Ureter (tissue), 1 donor: ENCODE data around the gene KNCN. TPM values are rescaled to one million over a fixed set of nuclear protein-coding genes. Genes with fewer than 3 reads are reported as not detected.

Experiments used
- DNase-seq: peaks from one replicate; pipeline ENCODE4 v3.0.0-alpha.2; 2020; ENCODE audit warnings: low spot score
- total RNA-seq: library from RNA; stranded (reverse); gene quantifications from one replicate; pipeline ENCODE4 v1.2.4, GENCODE V29; 2023
- donor health status: DM: yes; HTN: yes; CAD: no.

KNCN gene
- total RNA-seq, 1 donor from 2014 or later, result not detected

DNA sequence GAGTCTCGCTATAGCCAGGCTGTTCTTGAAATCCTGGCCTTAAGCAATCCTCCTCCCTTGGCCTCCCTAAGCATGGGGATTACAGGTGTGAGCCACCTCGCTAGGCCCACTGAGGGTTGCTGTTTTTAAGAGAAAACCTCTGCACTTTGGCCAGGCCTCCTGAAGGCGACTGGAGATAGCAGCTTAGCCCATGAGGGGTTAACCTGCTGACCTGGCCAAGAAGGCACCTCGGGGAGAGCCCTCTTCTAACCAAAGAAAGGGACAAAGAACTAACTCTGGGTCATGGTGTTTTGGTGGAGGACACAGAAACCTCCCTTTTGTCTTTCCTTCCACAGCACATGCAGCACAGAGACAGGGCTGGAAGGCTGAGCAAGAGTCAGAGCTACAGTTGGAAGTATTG lies 17.7 kb upstream of the KNCN start:
- no peak for DNase-seq

DNA sequence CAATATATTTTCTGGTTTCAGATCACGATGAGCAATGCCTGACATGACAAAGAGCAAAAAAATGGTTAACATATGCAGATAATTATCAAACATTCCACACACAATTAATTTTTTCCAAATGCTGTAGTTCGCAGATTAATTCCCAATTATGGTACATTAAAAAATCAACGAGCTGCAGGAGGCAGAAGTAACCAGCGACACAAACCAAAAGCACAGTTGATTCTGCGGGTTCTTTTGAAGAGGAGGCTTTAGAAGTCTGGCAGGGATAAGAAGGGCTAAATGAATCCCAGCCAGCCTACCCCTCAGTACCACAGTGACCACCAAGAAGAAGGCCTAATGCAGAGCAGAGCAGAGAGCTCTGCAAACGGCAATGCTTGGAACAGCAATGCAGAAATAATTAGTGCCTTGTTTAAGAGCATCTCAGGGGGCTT lies 17.0 kb upstream of the KNCN start:
- DNase-seq, result no peak

DNA sequence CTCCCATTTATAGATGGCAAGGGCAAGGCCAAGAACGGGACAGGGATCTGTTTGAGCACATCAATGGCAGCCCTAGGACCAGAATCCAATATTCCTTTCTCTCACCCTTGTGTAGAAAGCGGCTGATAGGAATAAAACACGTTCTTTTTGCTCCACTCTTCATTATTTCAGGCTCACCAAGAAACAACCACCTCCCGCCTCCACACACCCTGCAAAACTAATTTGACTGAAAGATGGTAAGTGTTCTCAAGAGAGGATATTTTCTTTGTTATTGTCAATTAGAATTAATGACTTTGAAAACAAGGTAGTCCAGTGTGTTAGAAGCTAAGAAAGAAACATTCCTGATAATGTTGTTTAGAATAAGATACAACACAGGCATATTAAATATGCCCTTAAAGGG lies 11.9 kb upstream of the KNCN start:
- DNase-seq, result no peak

DNA sequence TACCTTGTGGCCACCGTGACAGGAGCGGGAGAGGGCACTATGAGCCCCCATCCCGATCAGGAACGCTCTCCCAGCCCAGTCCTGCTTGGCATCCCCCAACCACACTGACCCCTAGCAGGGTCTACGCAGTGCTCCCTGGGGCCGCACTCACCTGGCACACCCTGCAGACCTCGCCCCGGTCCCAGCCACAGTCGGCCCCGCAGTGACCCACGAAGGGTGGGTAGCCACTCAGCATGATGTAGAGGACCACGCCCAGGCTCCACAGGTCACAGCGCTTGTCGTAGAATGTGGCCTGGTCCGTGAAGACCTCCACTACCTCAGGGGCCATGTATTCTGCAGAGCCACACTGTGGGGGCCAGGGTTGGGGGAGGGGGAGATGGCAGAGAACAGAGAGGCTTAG lies 11.1 kb upstream of the KNCN start:
- DNase-seq, result no peak

DNA sequence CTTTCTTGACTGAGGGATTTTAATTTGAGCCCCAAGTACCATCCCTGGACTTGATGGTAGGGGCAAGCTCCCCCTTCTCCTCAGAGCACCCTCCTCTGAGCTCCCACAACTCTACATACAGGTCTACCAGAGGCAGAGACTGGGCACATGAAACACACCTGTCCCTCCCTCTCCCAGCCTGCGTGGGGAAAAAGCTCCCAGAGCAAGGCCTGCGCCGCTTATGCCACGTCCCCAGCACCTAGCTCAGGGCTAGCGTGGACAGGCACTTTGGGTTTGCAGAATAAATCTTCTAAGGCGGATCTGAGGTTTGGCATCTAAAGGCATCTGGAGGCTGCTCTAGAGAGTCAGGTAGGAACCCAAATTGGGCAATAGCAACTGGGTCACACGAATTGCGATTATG lies 7.5 kb upstream of the KNCN start:
- no peak for DNase-seq

DNA sequence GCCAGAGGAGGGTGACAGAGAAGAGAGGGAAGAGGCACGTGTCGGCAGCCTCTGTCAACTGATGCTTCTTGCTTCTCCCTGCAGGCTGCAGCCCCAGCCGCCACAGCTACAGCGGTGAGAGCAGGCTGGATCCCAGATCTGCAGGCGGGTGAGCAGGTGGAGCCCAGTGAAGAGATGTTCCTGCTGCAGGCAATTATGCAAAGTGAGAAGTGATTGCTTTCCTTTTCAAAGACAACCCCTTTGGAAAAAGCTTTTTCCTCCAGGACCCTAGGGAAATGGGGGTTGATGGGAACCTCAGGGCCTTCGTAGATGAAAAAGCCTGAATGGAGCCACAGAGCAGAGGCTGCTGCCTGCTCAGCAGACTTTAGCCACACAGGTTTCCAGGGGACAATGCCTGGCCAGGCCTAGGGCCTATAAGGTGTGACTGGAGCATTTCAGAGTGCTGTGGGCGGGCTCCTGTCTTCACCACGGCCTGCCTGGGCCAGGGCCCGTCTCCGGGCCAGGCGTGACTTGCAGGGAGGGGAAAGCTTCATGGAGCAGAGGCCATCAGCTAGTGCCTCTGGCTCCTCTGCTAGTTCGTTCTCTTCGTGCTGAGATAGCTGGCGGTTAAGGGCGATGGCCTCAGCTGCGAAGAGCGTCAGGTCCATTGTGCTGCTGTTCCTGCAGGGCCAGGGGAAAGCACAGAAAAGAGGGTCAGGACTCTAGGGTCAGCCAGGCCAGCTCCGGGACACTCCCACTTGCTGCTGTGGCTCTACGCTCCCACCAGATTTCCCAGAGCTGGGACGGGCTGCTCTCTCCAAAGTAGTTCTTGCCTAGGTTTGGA lies 6.9 kb upstream of the KNCN start:
- no peak for DNase-seq

DNA sequence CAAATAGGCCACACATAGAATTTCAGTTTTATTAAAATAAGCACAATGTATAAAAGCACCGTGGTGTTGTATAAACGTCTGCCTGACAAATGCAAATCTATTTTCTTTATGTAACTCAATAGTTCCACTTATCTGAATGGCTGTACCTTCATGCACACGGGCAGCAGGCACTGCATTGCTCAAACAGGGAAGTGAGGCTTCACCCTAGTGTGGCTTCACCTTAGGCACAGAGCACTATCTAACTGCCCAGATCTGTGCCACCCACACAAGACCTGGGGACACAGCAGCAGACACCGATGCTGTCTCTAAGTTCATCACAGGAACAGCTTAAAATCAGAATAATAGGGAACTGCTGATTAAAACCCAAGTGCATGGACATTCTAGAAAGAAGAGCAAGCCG lies 6.0 kb upstream of the KNCN start:
- DNase-seq, result no peak

DNA sequence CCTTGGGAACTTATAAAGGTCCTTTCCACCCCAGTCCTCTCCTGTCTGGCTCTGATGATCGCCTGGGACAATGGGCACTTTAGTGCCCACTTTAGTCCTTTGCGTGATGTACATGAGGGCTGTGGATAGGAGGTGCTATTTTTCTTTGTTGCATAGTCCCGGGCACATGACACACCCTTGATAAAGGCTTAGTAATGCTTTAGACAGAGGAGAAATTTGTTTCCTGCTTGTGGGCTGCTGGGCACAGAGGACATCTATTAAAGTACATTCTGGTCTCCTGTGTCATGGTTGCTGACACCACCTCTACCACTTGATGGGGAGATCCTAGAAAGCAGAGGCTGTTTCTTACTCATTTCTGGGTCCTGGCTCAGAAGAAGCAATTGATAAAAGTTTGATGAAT lies 5.4 kb upstream of the KNCN start:
- no peak for DNase-seq

DNA sequence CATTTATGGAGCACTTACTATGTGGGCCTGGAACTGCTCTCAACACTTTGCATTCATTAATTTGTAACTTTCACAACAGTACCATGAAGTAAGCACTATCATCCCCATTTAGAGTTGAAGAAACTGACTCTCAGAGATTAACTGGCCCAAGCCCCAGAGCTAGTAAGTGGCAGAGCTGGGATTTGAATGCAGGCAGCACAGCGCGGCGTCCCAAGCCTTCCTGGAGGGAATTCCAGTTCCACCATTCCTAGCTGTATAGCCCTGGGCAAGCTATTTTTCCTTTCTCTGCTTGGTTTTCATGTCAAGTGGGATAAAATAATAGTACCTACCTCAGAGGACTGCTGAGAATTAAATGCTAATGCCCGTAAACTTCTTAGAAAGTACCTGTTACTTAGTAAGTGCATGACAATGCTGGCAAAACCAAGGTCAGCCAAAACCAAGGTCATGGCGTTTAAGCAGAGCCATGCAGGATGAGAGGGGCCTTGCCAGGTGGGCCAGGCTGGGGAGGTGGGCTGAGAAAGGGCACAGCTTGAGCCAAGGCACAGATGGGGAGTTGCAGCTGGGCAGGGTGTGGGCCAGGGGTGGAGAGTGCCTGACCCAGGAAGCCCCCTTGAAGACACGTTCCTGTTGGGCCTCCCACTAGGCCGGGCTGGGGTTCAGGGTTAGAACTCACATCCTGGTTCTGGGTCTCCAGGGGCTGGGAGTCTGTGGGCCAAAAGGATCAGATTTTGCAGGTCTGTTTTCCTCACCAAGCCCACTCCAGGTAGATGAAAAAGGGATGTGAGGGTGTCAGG lies 4.6 kb upstream of the KNCN start:
- no peak for DNase-seq

DNA sequence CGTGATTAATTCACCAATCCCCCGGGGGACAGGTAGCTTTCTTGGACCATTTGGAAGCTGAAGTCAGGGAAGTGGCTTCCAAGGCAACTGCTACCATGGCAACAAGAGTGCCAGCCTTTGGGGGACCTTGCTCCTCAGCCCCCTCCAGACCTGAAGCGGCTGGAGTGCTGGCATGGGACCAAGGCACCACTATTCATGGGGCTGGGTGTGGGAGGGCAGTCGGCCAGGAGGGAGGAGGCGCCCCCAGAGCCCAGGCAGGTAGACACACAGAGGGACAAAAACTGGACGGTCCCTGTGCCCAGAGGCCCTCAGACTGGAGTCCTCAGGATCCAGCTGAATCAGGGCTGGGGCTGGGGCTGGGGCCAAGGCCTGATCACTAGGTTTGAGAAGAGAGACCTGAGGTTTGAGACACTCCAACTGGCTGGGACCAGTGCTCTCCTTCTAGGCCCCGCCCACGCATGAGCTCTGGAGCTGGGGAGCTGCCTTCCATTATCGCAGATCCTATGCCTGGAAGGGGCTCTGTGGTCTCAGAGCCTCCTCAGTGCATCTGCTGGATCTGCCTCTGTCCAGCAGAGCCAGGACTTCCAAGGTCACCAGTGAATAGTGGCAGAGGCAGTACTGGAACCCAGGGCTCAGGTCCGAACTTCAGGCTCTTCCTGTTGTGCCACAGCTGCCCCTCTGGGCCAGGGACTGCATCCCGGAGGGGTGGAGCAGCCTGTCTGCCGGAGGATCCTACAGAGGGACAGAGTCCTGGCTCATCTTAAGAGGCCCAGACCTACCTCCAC lies 3.3 kb upstream of the KNCN start:
- no peak for DNase-seq

DNA sequence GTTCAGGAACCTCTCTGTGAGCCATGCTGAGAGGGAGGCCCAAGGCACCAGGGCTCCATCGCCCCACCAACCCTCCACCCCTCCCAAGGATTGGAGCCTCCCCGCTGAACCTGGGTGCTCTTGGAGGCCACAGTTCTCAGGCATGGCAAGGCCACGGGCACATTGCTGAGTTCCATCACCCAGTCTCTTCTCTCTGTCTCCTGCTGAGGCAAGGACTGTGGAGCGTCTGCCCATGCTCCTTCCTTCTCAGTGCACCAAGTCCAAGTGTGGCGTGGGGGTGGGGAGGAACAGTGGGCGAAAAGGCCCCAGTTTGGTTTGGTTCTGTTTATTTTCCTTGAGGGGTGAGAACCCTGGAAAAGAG lies 2.8 kb upstream of the KNCN start:
- no peak for DNase-seq

DNA sequence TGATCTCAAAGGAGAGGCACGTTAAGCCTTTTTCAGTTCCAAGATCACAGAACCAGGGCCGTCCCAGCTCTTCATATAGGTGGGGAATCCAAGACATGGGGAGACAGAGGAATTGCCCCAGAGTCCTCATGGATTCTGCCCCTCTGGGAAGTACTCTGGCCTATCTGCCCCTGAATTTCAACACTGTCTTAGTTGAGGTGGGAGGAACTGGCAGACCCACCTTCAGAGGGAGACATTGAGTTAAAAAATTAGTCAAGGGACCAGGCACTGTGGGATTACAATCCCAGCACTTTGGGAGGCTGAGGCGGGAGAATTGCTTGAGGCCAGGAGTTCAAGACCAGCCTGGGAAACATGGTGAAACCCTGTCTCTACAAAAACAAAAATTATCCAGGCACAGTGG lies 2.1 kb upstream of the KNCN start:
- no peak for DNase-seq

DNA sequence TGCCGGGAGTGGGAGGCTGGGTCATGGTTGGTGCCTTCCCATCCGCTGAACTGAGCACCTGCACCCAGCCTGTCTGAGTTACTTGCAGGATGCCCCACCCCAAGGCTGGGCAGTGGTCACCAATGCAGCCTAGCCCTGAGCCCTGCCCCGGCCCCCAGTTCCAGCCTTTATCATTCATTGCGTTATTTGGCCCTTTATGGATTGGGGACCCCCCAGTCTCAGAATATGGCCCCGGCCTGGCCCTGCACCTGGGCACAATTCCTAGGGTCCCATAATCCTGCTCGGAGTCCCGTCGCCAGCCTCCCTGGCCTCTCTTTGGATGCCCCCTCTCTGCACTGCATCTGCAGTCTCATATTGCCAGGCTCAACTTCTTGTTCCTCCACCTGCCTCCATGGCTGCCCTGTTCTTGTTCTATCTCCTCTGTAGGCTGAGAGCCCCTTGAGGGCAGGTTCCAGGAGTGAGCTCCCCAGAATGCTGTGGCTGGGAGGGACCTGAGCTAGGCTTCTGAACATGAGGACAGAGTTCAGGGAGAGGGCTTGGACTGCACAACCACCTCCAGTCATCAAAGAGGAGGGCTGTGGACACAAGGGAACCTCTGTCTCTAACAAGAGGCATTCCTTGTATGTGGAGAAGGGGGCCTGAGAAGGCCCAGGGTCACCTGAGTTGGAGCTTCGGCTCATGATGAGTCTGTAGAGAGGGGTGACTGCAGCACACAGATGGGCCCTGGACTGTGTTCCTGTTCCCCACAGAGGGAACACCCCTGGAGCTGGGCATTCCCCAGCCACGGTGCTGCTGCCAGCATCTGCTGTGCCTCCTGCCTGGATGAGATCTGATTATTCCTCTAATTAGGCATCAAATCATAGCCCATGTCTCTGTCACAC lies 1.1 kb upstream of the KNCN start:
- DNase-seq, result no peak

DNA sequence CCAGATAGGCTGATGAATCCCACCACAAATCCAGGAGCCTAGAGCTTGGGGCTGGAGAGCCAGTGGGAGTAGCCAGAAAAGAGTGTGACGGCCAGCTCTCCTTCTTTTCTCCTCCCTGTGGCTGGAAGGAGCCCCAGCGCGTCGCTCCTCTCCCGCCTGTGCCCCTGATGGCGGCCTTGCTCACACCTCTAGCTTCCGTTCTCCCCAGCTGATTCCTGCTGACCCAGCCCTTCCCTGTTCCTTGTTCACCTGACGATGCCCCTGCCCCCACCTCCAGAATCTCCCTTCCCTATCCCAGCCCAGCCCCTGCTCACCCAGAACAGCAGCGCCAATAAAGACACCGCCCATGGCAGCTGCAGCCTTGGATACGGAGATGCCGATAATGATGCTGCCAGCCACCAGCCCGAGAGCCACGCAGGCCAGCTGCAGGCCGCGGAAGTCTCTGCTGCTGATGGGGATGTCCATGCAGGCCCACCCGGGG lies 656 bp downstream of the KNCN start:
- DNase-seq, result no peak

DNA sequence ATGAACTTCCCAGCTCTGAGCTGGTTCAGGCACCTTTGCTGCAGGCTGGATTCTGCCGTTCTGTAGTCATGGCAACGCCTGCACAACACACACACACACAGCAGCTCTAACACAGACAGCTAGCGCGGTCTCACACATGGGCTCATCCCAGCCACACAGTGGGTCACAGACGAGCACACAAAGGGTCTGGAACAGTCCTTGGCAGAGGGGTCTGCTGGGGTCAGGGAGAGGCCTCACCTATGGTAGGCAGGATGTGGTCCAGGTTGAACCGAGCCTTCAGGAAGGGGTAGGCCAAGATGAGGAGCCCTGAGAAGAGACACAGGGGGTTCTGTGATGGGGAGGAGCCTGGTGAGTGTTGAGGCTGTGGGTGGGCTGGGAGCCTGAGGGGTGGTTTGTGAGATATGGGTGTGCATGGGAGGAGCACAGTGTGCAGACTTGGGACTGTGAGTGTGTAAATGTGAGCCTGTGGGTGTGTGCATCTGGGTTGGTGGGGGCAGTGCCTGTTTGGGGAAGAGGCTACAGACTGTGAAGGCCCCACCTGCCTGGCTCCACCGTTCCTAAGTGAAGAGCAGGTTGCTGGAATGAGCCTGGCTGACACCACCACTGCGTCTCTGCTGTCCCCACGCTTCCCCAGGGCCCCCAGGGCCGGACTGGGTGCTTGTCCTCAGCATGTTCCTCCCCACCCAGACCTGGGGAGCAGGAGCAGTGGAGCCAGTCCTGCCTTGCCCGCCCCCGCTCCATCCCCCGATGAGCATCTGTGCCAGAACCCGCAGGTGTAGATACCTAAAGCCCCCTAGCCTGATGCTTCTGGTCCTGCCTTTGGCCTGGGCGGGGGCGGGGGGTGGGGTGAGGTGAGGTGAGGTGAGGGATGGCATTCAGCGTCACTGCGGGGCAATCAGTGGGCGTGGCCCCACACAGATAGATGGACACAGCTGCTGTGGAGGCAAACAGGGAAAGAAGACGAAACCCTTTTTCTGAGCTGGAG lies 1.5 kb downstream of the KNCN start:
- no peak for DNase-seq

DNA sequence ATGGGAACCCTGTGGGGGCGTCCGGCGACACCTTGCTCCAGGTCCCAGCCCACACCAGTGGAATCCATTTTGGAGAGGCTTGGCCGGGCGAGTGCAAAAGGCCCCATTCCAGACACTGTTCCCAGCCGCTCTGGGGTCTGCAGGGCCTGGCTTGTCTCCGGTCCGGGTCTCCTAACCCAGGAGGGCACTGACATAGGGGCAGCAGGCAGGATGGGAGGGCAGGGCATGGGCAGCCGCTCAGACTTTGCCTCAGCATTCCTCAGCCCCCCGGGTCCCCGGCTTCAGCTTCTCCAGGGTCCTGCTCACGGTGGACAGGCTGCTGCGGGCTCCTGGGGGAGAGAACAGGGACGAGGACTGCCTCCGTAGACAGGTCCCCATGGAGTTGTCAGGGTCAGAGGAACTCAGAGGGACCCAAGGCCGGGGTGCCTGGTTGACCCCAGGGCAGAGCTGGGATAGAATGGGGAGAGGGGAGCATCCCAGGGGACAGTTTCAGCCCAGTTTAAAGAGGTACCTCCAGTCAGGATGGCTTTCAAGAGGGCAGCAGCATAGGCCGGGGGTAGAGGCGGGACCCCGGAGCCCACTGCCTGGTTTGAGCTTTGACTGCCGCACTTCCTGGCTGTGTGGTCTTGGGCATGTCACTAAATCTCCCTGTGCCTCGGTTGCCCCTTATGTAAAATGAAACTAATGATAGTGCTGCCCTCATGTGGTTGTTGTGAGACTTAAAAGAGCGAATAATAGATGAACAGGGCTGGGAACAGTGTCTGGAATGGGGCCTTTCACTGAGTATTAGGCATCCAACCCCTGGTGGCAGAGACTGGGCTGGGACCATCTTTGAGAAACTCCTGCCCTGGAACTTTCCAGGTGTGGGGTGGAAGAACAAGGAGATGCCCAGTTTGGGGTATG lies 3.7 kb downstream of the KNCN start:
- no peak for DNase-seq

DNA sequence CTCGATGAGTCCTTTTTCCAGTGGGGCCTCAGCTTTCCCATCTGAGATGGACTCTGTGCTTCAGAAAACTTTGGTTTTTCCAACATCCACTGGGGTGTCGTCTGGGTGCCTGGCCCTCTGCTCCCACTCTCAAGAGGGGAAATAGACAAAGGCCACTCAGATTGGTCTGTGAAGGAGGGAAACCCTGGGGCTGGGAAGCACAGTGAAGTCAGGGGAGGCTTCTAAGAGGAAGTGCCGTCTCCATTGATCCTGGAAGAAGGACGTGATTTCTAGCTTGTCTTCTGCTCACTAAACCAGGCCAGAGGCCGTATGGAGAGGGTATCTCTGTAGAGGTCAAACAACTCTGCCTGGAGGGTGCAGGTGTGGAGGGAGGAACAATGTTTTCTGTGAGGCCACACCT lies 5.2 kb downstream of the KNCN start:
- no peak for DNase-seq

DNA sequence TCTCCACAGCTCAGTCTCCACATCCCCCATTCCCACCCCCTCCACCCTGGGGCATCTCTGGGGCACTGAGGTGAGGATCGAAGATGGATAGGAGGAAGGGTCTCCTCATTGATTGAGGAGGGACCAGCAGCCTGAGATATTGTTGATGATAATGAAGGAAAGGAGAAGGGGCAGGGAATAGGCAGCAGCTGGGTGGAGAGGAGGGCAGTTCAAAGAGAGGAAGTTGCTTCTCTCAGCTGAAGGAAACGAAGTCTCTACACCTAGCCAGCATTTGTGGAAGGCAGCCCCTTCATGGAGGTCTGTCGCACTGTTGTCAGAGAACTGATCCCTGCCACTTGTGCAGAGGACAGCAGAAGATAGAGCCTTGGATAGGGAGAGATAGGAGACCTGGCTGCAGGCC lies 5.7 kb downstream of the KNCN start:
- DNase-seq, result no peak
